ENCODE measurements around the gene SEMA6C.
A peak's percentile ranks its signal among the peaks of the same experiment; 100 is the strongest.
"Not testable (repeated sequence)": the region's sequence is repeated elsewhere in the genome, so short reads cannot be mapped to it uniquely, and the experiment has no call there.

SEMA6C gene

GRCh38 chr1:151134396-151134795 lies 12.0 kb downstream of the SEMA6C start:
- Histone ChIP-seq H3K27ac (no peak overlapping the region), H3K4me3 (no peak overlapping the region)

DNA sequence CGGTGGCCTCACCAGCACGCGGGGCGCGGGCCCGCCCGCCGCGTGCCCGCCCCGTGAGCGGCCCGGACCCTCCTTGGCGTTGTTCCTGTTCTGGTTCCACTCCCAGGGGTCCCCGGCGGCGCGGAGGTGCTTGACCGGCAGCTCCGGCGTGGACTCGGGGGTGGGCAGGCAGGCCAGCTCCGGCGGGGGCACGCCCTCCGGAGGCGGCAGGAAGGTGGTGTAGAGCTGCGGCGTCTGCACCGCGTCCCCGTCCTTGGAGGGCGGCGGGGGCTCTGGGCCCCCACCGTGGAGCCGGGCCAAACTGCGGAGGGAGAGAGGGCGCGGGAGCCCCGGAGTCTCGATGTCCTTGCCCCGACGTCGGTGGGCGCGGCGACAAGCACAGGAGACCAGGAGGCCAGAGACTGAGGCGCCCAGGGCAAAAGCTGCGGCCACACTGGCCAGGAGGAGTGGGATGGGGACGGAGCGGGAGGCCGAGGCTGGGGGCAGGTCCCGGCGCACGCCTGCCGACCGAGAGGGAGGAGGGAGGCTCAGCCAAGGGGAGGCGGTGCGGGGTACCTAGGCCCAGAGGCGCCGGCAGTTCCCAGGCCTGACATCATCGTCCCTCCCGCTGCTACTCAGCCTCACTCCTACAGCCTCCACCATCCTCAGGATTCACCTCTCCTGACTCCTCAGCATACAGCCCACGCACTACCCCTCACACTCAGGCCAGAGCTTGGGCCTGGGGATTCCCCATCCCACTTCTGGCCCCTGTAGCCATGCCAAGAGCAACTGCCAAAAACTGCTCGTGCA lies 13.2 kb downstream of the SEMA6C start:
- H3K4me3 ChIP-seq: no peak overlapping the region
- no peak overlapping the region for H3K27ac ChIP-seq

GRCh38 chr1:151132335-151133017 lies 14.0 kb downstream of the SEMA6C start:
- Histone ChIP-seq H3K4me3 (peak overlapping the region in 3 of 7 experiments; percentile 13 to 31 (median 22)), H3K27ac (peak overlapping the region in 7 of 21 experiments; percentile 1 to 66 (median 46))

- H3K4me3 ChIP-seq: peak overlapping the region; percentile 13 to 33 (median 23)
- peak overlapping the region in 17 of 21 experiments; percentile 1 to 72 (median 36) for H3K27ac ChIP-seq
Measured at GRCh38 chr1:151131701-151132334, 14.6 kb downstream of the SEMA6C start.

GRCh38 chr1:151130987-151131586 lies 15.3 kb downstream of the SEMA6C start:
- Histone ChIP-seq H3K27ac (peak overlapping the region in 17 of 21 experiments; percentile 0 to 72 (median 36)), H3K4me3 (peak overlapping the region; percentile 13 to 33 (median 23))

- no peak overlapping the region for H3K4me3 ChIP-seq
- no peak overlapping the region for H3K27ac ChIP-seq
Measured at GRCh38 chr1:151128800-151129199, 17.6 kb downstream of the SEMA6C start.

DNA sequence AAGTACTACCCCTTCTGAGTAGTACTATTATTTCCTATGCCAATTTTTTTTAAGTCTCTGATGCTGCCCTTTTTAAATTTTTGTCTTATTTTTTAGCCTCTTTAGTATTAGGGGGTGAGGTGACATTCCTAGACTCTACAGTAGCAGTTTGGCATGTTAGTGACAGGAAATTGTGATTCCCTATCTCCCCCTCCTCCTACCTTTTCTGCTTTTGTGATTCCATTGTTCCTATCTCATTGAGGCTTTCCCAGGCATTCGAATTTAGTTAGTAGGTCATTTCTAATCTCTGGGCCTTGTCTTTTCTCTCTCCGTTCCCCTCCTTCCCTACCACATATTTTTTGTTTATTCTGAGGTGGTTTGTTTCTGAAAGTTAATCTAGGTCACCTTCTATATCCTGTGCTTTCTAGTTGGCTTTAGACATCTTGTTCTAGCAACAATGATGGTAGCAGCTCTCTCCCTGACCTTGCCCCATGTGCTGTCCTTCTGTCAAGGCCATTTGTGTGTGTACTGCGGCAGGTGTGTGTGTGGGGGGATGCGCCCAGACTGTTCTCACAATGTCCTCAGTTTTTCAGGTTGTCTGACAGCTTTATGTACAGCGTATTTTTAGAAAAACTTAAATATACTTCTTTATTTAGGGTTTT lies 21.5 kb downstream of the SEMA6C start:
- no peak overlapping the region for H3K27ac ChIP-seq
- no peak overlapping the region for H3K4me3 ChIP-seq

DNA sequence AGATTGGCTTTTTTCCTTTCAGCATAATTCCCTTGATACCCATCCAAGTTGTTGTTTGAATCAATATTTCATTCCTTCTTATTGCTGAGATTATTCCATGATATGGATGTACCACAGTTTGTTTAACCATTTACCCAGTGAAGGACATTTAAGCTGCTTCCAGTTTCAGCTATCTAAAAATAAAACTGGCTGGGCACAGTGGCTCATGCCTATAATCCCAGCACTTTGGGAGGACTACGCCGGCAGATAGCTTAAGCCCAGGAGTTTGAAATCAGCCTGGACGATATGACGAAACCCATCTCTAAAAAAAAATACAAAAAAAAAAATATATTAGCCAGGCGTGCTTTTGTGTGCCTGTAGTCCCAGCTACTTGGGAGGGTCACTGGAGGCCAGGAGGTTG lies 32.6 kb downstream of the SEMA6C start:
- H3K27ac ChIP-seq: no peak overlapping the region
- H3K4me3 ChIP-seq: no peak overlapping the region

GRCh38 chr1:151108331-151108730 lies 38.1 kb downstream of the SEMA6C start:
- no peak overlapping the region for H3K4me3 ChIP-seq
- H3K27ac ChIP-seq: no peak overlapping the region

- no peak overlapping the region for H3K4me3 ChIP-seq
- H3K27ac ChIP-seq: no peak overlapping the region
Measured at GRCh38 chr1:151106894-151107293, 39.5 kb downstream of the SEMA6C start.

DNA sequence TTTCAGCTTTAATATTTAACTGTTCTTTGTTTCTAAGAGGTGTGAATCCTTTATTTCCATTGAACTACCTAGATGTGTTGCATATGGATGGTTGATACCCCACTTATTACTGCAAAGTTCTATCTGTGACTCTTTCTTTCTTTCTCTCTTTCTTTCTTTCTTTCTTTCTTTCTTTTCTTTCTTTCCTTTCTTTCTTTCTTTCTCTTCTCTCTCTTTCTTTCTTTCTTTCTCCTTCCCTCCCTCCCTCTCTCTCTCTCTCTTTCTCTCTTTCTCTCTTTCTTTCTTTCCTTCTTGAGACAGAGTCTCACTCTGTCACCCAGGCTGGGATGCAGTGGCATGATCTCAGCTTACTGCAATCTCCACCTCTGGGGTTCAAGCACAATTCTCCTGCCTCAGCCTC lies 41.8 kb downstream of the SEMA6C start:
- no peak overlapping the region for H3K4me3 ChIP-seq
- no peak overlapping the region for H3K27ac ChIP-seq

DNA sequence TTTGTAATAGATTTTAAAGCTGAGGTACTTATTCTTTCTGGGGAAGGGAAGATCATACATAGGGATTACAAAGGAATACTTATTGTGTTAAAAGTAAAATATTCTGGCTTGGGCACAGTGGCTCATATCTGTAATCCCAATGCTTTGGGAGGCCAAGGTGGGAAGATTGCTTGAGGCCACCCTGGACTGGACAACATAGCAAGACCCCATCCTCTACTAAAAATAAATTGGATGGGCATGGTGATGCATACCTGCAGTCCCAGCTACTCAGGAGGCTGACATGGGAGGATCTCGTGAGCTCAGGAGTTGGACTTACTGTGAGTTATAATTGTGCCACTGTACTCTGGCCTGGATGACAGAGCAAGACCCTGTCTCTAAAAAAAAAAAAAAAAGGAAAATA lies 48.3 kb downstream of the SEMA6C start:
- Histone ChIP-seq H3K27ac (no peak overlapping the region), H3K4me3 (no peak overlapping the region)

GRCh38 chr1:151097426-151097825 lies 49.0 kb downstream of the SEMA6C start:
- H3K4me3 ChIP-seq, H3K27ac ChIP-seq: not testable (repeated sequence)

- no peak overlapping the region for H3K27ac ChIP-seq
Measured at GRCh38 chr1:151085953-151086559, 60.4 kb downstream of the SEMA6C start.

More at GRCh38 chr1:151085953-151086559, 60.4 kb downstream of the SEMA6C start:
- H3K4me3 ChIP-seq: no peak overlapping the region
